ENCODE results near the gene PRDM4. TPM values are rescaled to one million over a fixed set of nuclear protein-coding genes. Genes with fewer than 3 reads are reported as not detected.

The PRDM4 gene
- total and polyA plus RNA-seq, 2 donors from 2014 or later = 18.4 to 37.2 TPM

DNA sequence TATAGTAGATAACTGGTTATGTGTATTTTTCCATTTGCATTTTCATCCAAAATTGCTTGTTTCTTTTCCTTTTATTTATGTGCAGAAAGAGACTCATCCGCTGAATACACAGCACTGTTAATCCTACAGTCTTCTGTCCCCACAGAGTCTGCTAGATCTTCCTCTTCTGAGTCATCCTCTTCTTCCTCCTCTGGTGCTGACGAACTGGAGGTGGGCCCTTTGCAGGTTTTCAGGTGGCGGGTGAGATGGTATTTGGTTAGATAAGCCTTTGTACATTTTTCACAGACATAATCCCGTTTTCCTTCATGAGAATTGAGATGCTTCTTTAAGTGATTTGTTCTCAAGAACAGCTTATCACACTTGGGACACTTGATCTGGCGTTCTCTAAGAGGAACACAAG is 26.8 kb downstream of the PRDM4 start:
- no peak overlapping the region for H3K4me3 ChIP-seq (ENCODE audit: low read length in 3 of 3)
- H3K9ac ChIP-seq (ENCODE audit: low read length in 3 of 3) = no peak overlapping the region
- no peak overlapping the region for H3K27ac ChIP-seq (ENCODE audit: low read depth in 2 of 2, low read length in 2 of 2)
- peaks cover 18 to 49% (median 37%) of the 10 kb centered on the region in 3 donors for H3K36me3 ChIP-seq (ENCODE audit: control insufficient read depth in 2 of 3, insufficient read depth in 3 of 3, low read length in 3 of 3)
- intact Hi-C loops (cut with DNase I) = no loop called here
- no peak for DNase-seq
- no peak for FAIRE-seq
- TF ChIP-seq, protein P1, sequence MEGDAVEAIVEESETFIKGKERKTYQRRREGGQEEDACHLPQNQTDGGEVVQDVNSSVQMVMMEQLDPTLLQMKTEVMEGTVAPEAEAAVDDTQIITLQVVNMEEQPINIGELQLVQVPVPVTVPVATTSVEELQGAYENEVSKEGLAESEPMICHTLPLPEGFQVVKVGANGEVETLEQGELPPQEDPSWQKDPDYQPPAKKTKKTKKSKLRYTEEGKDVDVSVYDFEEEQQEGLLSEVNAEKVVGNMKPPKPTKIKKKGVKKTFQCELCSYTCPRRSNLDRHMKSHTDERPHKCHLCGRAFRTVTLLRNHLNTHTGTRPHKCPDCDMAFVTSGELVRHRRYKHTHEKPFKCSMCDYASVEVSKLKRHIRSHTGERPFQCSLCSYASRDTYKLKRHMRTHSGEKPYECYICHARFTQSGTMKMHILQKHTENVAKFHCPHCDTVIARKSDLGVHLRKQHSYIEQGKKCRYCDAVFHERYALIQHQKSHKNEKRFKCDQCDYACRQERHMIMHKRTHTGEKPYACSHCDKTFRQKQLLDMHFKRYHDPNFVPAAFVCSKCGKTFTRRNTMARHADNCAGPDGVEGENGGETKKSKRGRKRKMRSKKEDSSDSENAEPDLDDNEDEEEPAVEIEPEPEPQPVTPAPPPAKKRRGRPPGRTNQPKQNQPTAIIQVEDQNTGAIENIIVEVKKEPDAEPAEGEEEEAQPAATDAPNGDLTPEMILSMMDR (IDR thresholded peaks at IDR 0.05; ENCODE audit: borderline replicate concordance, extremely low read depth, insufficient read depth) = no peak
- peaks cover 0 to 4% (median 0%) of the 10 kb centered on the region in 3 donors for H3K4me1 ChIP-seq (ENCODE audit: control insufficient read depth in 2 of 3, insufficient read depth in 2 of 3, low read depth in 1 of 3, low read length in 3 of 3)
- no peaks in the 10 kb centered on the region for H3K9me3 ChIP-seq (ENCODE audit: control insufficient read depth in 2 of 3, insufficient read depth in 1 of 3, low read length in 3 of 3)
- no peaks in the 10 kb centered on the region for H3K27me3 ChIP-seq (ENCODE audit: control insufficient read depth, insufficient read depth, low read length)

DNA sequence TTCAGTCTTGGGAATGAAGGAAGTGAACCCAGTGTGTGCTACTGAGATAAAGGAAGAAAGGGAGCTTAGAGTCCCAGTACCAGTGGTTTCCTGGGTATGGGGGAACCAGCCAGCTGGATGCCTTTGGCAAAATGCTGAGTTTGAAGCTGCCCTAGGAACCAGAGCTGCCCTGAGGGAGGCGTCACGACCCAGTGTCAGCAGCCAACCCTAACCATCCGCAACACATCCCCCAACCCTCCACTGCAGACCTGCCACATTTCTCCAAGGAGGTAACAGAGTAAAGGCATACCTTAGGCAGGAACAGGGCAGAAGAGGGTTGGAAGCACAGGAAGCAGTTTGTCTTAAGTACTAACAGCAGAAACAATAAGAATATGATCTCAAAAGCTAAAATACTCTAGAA is 28.6 kb downstream of the PRDM4 start:
- FAIRE-seq (no peak), DNase-seq (no peak)
- no peak overlapping the region for H3K9ac ChIP-seq (ENCODE audit: low read length in 3 of 3)
- H3K4me1 ChIP-seq (ENCODE audit: control insufficient read depth in 2 of 3, insufficient read depth in 2 of 3, low read depth in 1 of 3, low read length in 3 of 3) = peaks cover 0 to 4% (median 0%) of the 10 kb centered on the region in 3 donors
- no peaks in the 10 kb centered on the region for H3K27me3 ChIP-seq (ENCODE audit: control insufficient read depth, insufficient read depth, low read length)
- intact Hi-C loops (cut with DNase I) = no loop called here
- no peaks in the 10 kb centered on the region for H3K9me3 ChIP-seq (ENCODE audit: control insufficient read depth in 2 of 3, insufficient read depth in 1 of 3, low read length in 3 of 3)
- H3K27ac ChIP-seq (ENCODE audit: low read depth in 2 of 2, low read length in 2 of 2) = no peak overlapping the region
- H3K4me3 ChIP-seq (ENCODE audit: low read length in 3 of 3) = no peak overlapping the region
- peaks cover 13 to 32% (median 24%) of the 10 kb centered on the region in 3 donors for H3K36me3 ChIP-seq (ENCODE audit: control insufficient read depth in 2 of 3, insufficient read depth in 3 of 3, low read length in 3 of 3)
- TF ChIP-seq, protein P1 (IDR thresholded peaks at IDR 0.05; ENCODE audit: borderline replicate concordance, extremely low read depth, insufficient read depth) = no peak

GRCh38 chr12:107731366-107731765 is 29.6 kb downstream of the PRDM4 start:
- no peak overlapping the region for H3K27ac ChIP-seq (ENCODE audit: low read depth in 2 of 2, low read length in 2 of 2)
- intact Hi-C loops (cut with DNase I) = no loop called here
- H3K4me3 ChIP-seq (ENCODE audit: low read length in 3 of 3) = no peak overlapping the region
- H3K9me3 ChIP-seq (ENCODE audit: control insufficient read depth in 2 of 3, insufficient read depth in 1 of 3, low read length in 3 of 3) = no peaks in the 10 kb centered on the region
- peaks cover 0 to 4% (median 0%) of the 10 kb centered on the region in 3 donors for H3K4me1 ChIP-seq (ENCODE audit: control insufficient read depth in 2 of 3, insufficient read depth in 2 of 3, low read depth in 1 of 3, low read length in 3 of 3)
- peaks cover 11 to 23% (median 15%) of the 10 kb centered on the region in 3 donors for H3K36me3 ChIP-seq (ENCODE audit: control insufficient read depth in 2 of 3, insufficient read depth in 3 of 3, low read length in 3 of 3)
- no peak for FAIRE-seq
- DNase-seq = peak in 1 of 5 donors; percentile 7
- TF ChIP-seq, protein P1 (IDR thresholded peaks at IDR 0.05; ENCODE audit: borderline replicate concordance, extremely low read depth, insufficient read depth) = no peak
- H3K27me3 ChIP-seq (ENCODE audit: control insufficient read depth, insufficient read depth, low read length) = no peaks in the 10 kb centered on the region
- H3K9ac ChIP-seq (ENCODE audit: low read length in 3 of 3) = no peak overlapping the region
